Activated CD4-positive, alpha-beta T cell treated with anti-CD3 and anti-CD28 coated beads for 36 hours (primary cell): Measurements from ENCODE around the gene HS3ST5. TPM values are rescaled to one million over a fixed set of nuclear protein-coding genes. Genes with fewer than 3 reads are reported as not detected.
A peak's percentile ranks its signal among the peaks of the same experiment; 100 is the strongest.
"Not testable (repeated sequence)": the region's sequence is repeated elsewhere in the genome, so short reads cannot be mapped to it uniquely, and the experiment has no call there.

Source experiments
- ATAC-seq: fragments of 200-7000 bp; cut with Tn5 transposase; one replicate; pipeline ENCODE4 v1.10.0; 2021; ENCODE audit warnings: mild to moderate bottlenecking, moderate library complexity
- CTCF ChIA-PET: fragments of 350-600 bp; sonication (Branson Sonifier 250); formaldehyde crosslinking; loops from one replicate; lab custom pipeline; 2021; ENCODE audit warnings: antibody characterized with exemption; lab: Charles Lee
- POLR2A ChIA-PET: fragments of 350-600 bp; sonication (Branson Sonifier 250); formaldehyde crosslinking; loops from one replicate; lab custom pipeline; 2021; ENCODE audit warnings: antibody characterized with exemption, inconsistent platforms; lab: Charles Lee
- DNase-seq: peaks from one replicate; pipeline ENCODE4 v3.0.0-alpha.2; 2020
- H3K27ac Mint-ChIP-seq: one replicate; pipeline ENCODE4 v1.8.0; 2021; ENCODE audit warnings: mixed read lengths
- H3K27me3 Mint-ChIP-seq: one replicate; pipeline ENCODE4 v1.8.0; 2021; ENCODE audit warnings: mixed read lengths
- H3K36me3 Mint-ChIP-seq: one replicate; pipeline ENCODE4 v1.8.0; 2021; ENCODE audit warnings: low read depth, mixed read lengths
- H3K4me1 Mint-ChIP-seq: one replicate; pipeline ENCODE4 v1.8.0; 2021; ENCODE audit warnings: mixed read lengths
- H3K4me3 Mint-ChIP-seq: one replicate; pipeline ENCODE4 v1.8.0; 2021; ENCODE audit warnings: mild to moderate bottlenecking, moderate library complexity, mixed read lengths
- H3K9me3 Mint-ChIP-seq: one replicate; pipeline ENCODE4 v1.8.0; 2021; ENCODE audit warnings: low read depth, mixed read lengths
- intact Hi-C, 2 experiments: fragments of 100-400 bp; cut with DNase I in 1 of 2; cut with micrococcal nuclease in 1 of 2; formaldehyde crosslinking; loops; one replicate each; pipeline versions ENCODE4 v1.14.2 to v1.15.1; 2022 to 2024; cut with DNase I, micrococcal nuclease
- total RNA-seq, 2 experiments: library from RNA; stranded (reverse); gene quantifications; one replicate each; pipeline ENCODE4 v1.2.3, GENCODE V29; 2021

HS3ST5 gene
- total RNA-seq, 2 experiments from 2014 or later, result not detected

- H3K27me3 Mint-ChIP-seq, intact Hi-C loops, POLR2A ChIA-PET, CTCF ChIA-PET, H3K4me3 Mint-ChIP-seq, DNase-seq, H3K27ac Mint-ChIP-seq, H3K36me3 Mint-ChIP-seq, H3K4me1 Mint-ChIP-seq, ATAC-seq, H3K9me3 Mint-ChIP-seq: not testable (repeated sequence)
These were observed 325.7 kb downstream of the HS3ST5 start for GRCh38 chr6:114017146-114017545.

- H3K4me1 Mint-ChIP-seq, H3K9me3 Mint-ChIP-seq, H3K27ac Mint-ChIP-seq, H3K27me3 Mint-ChIP-seq, POLR2A ChIA-PET, CTCF ChIA-PET, ATAC-seq, H3K4me3 Mint-ChIP-seq, intact Hi-C loops, H3K36me3 Mint-ChIP-seq, DNase-seq: not testable (repeated sequence)
These were observed 328.7 kb downstream of the HS3ST5 start for GRCh38 chr6:114014106-114014505.

- H3K27ac Mint-ChIP-seq, intact Hi-C loops, H3K4me3 Mint-ChIP-seq, DNase-seq, H3K9me3 Mint-ChIP-seq, POLR2A ChIA-PET, H3K27me3 Mint-ChIP-seq, ATAC-seq, H3K36me3 Mint-ChIP-seq: not testable (repeated sequence)
- H3K4me1 Mint-ChIP-seq, result peaks cover 11% of the 10 kb centered on the region
- CTCF ChIA-PET, result interaction anchor here (0.6 kb wide), 1 partner anchor 1925 kb away, joined by 3 read pairs; no protein-coding TSS in a partner anchor
These were observed 331.3 kb downstream of the HS3ST5 start for GRCh38 chr6:114011486-114011885.

- no peak overlapping the region for H3K4me3 Mint-ChIP-seq
- H3K36me3 Mint-ChIP-seq, result no peaks in the 10 kb centered on the region
- peaks cover 11% of the 10 kb centered on the region for H3K4me1 Mint-ChIP-seq
- H3K27me3 Mint-ChIP-seq, result peaks cover 7% of the 10 kb centered on the region
- ATAC-seq (no peak), DNase-seq (no peak)
- no peaks in the 10 kb centered on the region for H3K9me3 Mint-ChIP-seq
- intact Hi-C loops, result no loop called here
- no peak overlapping the region for H3K27ac Mint-ChIP-seq
- ChIA-PET POLR2A (no interaction called here), CTCF (no interaction called here)
These were observed 332.3 kb downstream of the HS3ST5 start for GRCh38 chr6:114010540-114010939.

GRCh38 chr6:114009192-114009591 is 333.6 kb downstream of the HS3ST5 start:
- intact Hi-C loops, result no loop called here
- H3K36me3 Mint-ChIP-seq, result no peaks in the 10 kb centered on the region
- no peak for DNase-seq
- H3K27ac Mint-ChIP-seq, result no peak overlapping the region
- H3K9me3 Mint-ChIP-seq, result no peaks in the 10 kb centered on the region
- POLR2A ChIA-PET, result no interaction called here
- no peak overlapping the region for H3K4me3 Mint-ChIP-seq
- peaks cover 14% of the 10 kb centered on the region for H3K27me3 Mint-ChIP-seq
- CTCF ChIA-PET, result interaction anchor here (0.6 kb wide), 1 partner anchor 79 kb away, joined by 4 read pairs; no protein-coding TSS in a partner anchor
- no peak for ATAC-seq
- peaks cover 11% of the 10 kb centered on the region for H3K4me1 Mint-ChIP-seq

- H3K27me3 Mint-ChIP-seq, result peaks cover 17% of the 10 kb centered on the region
- DNase-seq (no peak), ATAC-seq (no peak)
- H3K36me3 Mint-ChIP-seq, result no peaks in the 10 kb centered on the region
- H3K9me3 Mint-ChIP-seq, result no peaks in the 10 kb centered on the region
- intact Hi-C loops, result no loop called here
- CTCF ChIA-PET, result no interaction called here
- H3K4me3 Mint-ChIP-seq, result no peak overlapping the region
- peaks cover 11% of the 10 kb centered on the region for H3K4me1 Mint-ChIP-seq
- POLR2A ChIA-PET, result no interaction called here
- no peak overlapping the region for H3K27ac Mint-ChIP-seq
These were observed 334.5 kb downstream of the HS3ST5 start for GRCh38 chr6:114008331-114008730.

GRCh38 chr6:114007516-114007915 is 335.3 kb downstream of the HS3ST5 start:
- Mint-ChIP-seq H3K27ac (no peak overlapping the region), H3K9me3 (no peaks in the 10 kb centered on the region), H3K36me3 (no peaks in the 10 kb centered on the region), H3K27me3 (peaks cover 17% of the 10 kb centered on the region), H3K4me1 (peaks cover 11% of the 10 kb centered on the region), H3K4me3 (no peak overlapping the region)
- ChIA-PET POLR2A (no interaction called here), CTCF (no interaction called here)
- ATAC-seq (peak; percentile 75), DNase-seq (peak; percentile 24)
- intact Hi-C loops, result no loop called here
